OCI-LY3 (cell line): ENCODE measurements around the gene EXO1.

ENCODE experiments used
- EZH2phosphoT487 ChIP-seq: fragments of 200-600 bp; shearing (Covaris generic); IDR thresholded peaks from 2 replicates; pipeline ENCODE4 v1.6.1; 2018; ENCODE audit warnings: antibody characterized with exemption, mixed run types, low read depth
- TF ChIP-seq, protein P1 (sequence below): fragments of 200-600, 300-600 bp; sonication (generic); IDR thresholded peaks from 2 replicates; pipeline ENCODE4 v1.5.1; 2014; ENCODE audit warnings: antibody characterized with exemption, low read length, low read depth

- TF ChIP-seq, protein P1, sequence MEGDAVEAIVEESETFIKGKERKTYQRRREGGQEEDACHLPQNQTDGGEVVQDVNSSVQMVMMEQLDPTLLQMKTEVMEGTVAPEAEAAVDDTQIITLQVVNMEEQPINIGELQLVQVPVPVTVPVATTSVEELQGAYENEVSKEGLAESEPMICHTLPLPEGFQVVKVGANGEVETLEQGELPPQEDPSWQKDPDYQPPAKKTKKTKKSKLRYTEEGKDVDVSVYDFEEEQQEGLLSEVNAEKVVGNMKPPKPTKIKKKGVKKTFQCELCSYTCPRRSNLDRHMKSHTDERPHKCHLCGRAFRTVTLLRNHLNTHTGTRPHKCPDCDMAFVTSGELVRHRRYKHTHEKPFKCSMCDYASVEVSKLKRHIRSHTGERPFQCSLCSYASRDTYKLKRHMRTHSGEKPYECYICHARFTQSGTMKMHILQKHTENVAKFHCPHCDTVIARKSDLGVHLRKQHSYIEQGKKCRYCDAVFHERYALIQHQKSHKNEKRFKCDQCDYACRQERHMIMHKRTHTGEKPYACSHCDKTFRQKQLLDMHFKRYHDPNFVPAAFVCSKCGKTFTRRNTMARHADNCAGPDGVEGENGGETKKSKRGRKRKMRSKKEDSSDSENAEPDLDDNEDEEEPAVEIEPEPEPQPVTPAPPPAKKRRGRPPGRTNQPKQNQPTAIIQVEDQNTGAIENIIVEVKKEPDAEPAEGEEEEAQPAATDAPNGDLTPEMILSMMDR: no peak
- TF ChIP-seq EZH2phosphoT487: no peak
Measured at GRCh38 chr1:241917487-241917886, 69.5 kb downstream of the EXO1 start.
